GM18526 (cell line): ENCODE results near the gene SPHK1.

Experiments
- POLR2A ChIP-seq: IDR thresholded peaks from 3 replicates; pipeline ENCODE4 v1.6.1; 2011; ENCODE audit not compliant: insufficient read length; ENCODE audit errors: extremely low read depth

SPHK1 gene

GRCh38 chr17:76378548-76379274 lies 5.7 kb upstream of the SPHK1 start:
- no peak for TF ChIP-seq POLR2A

GRCh38 chr17:76379275-76379641 lies 5.2 kb upstream of the SPHK1 start:
- no peak for TF ChIP-seq POLR2A

- no peak for TF ChIP-seq POLR2A
These were observed 4.6 kb upstream of the SPHK1 start for GRCh38 chr17:76379646-76380376.

- no peak for TF ChIP-seq POLR2A
These were observed 2.6 kb upstream of the SPHK1 start for GRCh38 chr17:76381633-76382350.

GRCh38 chr17:76382351-76382802 lies 2.0 kb upstream of the SPHK1 start:
- no peak for TF ChIP-seq POLR2A

- no peak for TF ChIP-seq POLR2A
These were observed 1.4 kb upstream of the SPHK1 start for GRCh38 chr17:76382803-76383545.

- TF ChIP-seq POLR2A = no peak
These were observed 725 bp upstream of the SPHK1 start for GRCh38 chr17:76383546-76384221.

- no peak for TF ChIP-seq POLR2A
These were observed 830 bp downstream of the SPHK1 start for GRCh38 chr17:76384987-76385891.

- TF ChIP-seq POLR2A = no peak
These were observed 1.7 kb downstream of the SPHK1 start for GRCh38 chr17:76385892-76386786.

- no peak for TF ChIP-seq POLR2A
These were observed 2.8 kb downstream of the SPHK1 start for GRCh38 chr17:76386966-76387765.

GRCh38 chr17:76388966-76389888 lies 4.8 kb downstream of the SPHK1 start:
- TF ChIP-seq POLR2A = no peak
